Right lobe of liver (tissue), 4 donors: ENCODE measurements around the gene LRRC28.

Experiments used
- POLR2A ChIP-seq: fragments of 450-650 bp; IDR thresholded peaks from one replicate; pipeline ENCODE4 v1.6.1; 2017; ENCODE audit warnings: antibody characterized with exemption, mild to moderate bottlenecking
- TF ChIP-seq, protein P1 (sequence below), 4 donors: fragments of 200-600 bp in 3 of 4; fragments of 450-650 bp in 1 of 4; IDR thresholded peaks; one replicate each; pipeline versions ENCODE4 v1.5.1 to v1.8.0; 2016 to 2022; ENCODE audit warnings: antibody characterized with exemption in 4 of 4, mild to moderate bottlenecking in 2 of 4
- donor health status: DM: no; HTN: no; CAD: no.
- donor health status: DM: no; HTN: no; CAD: no.
- donor health status: DM: no; HTN: yes; CAD: no.

GRCh38 chr15:99385005-99385669 is 133.9 kb downstream of the LRRC28 start:
- TF ChIP-seq, protein P1, sequence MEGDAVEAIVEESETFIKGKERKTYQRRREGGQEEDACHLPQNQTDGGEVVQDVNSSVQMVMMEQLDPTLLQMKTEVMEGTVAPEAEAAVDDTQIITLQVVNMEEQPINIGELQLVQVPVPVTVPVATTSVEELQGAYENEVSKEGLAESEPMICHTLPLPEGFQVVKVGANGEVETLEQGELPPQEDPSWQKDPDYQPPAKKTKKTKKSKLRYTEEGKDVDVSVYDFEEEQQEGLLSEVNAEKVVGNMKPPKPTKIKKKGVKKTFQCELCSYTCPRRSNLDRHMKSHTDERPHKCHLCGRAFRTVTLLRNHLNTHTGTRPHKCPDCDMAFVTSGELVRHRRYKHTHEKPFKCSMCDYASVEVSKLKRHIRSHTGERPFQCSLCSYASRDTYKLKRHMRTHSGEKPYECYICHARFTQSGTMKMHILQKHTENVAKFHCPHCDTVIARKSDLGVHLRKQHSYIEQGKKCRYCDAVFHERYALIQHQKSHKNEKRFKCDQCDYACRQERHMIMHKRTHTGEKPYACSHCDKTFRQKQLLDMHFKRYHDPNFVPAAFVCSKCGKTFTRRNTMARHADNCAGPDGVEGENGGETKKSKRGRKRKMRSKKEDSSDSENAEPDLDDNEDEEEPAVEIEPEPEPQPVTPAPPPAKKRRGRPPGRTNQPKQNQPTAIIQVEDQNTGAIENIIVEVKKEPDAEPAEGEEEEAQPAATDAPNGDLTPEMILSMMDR (IDR thresholded peaks at IDR 0.05): peak in 1 of 4 donors; percentile 16
- TF ChIP-seq POLR2A: no peak
